Natural killer cell (primary cell): Measurements from ENCODE around the gene CDH23. TPM values are rescaled to one million over a fixed set of nuclear protein-coding genes. Genes with fewer than 3 reads are reported as not detected.

Source experiments
- ATAC-seq, 3 donors: fragments of 150-1000 bp in 2 of 3; fragments of 200-7000 bp in 1 of 3; cut with Tn5 transposase; 1 replicate in 1 of 3; 2 replicates in 2 of 3; pipeline ENCODE4 v1.10.0; 2021; ENCODE audit warnings: mild to moderate bottlenecking in 2 of 3, moderate library complexity in 2 of 3
- DNase-seq, 2 donors: peaks; one replicate each; pipeline versions ENCODE4 v3.0.0 to v3.0.0-alpha.2; 2013 to 2021; ENCODE audit warnings: mixed read lengths in 1 of 2
- H3K27ac ChIP-seq: one replicate; pipeline ENCODE4 v1.5.1; 2013; ENCODE audit warnings: mild to moderate bottlenecking, low read length
- H3K27me3 ChIP-seq: one replicate; pipeline ENCODE4 v1.6.1; 2013; ENCODE audit warnings: low read length; ENCODE audit not compliant: control insufficient read depth, insufficient read depth
- H3K36me3 ChIP-seq: one replicate; pipeline ENCODE4 v1.6.1; 2013; ENCODE audit warnings: low read length; ENCODE audit not compliant: control insufficient read depth, insufficient read depth
- H3K4me1 ChIP-seq: one replicate; pipeline ENCODE4 v1.6.1; 2013; ENCODE audit warnings: low read length; ENCODE audit not compliant: control insufficient read depth, insufficient read depth
- H3K4me3 ChIP-seq: one replicate; pipeline ENCODE4 v1.5.1; 2013; ENCODE audit warnings: low read length
- H3K9me3 ChIP-seq: one replicate; pipeline ENCODE4 v1.6.1; 2013; ENCODE audit warnings: low read length; ENCODE audit not compliant: control insufficient read depth, insufficient read depth
- H3K27ac Mint-ChIP-seq, 2 donors: one replicate each; pipeline ENCODE4 v1.8.0; 2022; ENCODE audit warnings: mild to moderate bottlenecking in 2 of 2, mixed read lengths in 2 of 2, moderate library complexity in 1 of 2
- H3K27me3 Mint-ChIP-seq, 2 donors: one replicate each; pipeline ENCODE4 v1.8.0; 2022; ENCODE audit warnings: low read depth in 2 of 2, mixed read lengths in 2 of 2
- H3K36me3 Mint-ChIP-seq: one replicate; pipeline ENCODE4 v1.8.0; 2022; ENCODE audit warnings: mixed read lengths
- H3K4me1 Mint-ChIP-seq, 2 donors: one replicate each; pipeline ENCODE4 v1.8.0; 2022; ENCODE audit warnings: mixed read lengths in 2 of 2
- H3K4me3 Mint-ChIP-seq: one replicate; pipeline ENCODE4 v1.8.0; 2022; ENCODE audit warnings: mild to moderate bottlenecking, moderate library complexity, mixed read lengths
- H3K9me3 Mint-ChIP-seq, 2 donors: one replicate each; pipeline ENCODE4 v1.8.0; 2022; ENCODE audit warnings: mixed read lengths in 2 of 2
- CTCF ChIP-seq: fragments of 200-600 bp; IDR thresholded peaks from one replicate; pipeline ENCODE4 v1.8.0; 2022; ENCODE audit warnings: antibody characterized with exemption
- WGBS: methylation state at CpG from one replicate; pipeline ENCODE4 v1.1.7; 2013; ENCODE audit warnings: missing lambda C conversion rate; ENCODE audit not compliant: insufficient coverage; 5-methylcytosine and 5-hydroxymethylcytosine counted together
- intact Hi-C: fragments of 100-400 bp; cut with micrococcal nuclease; formaldehyde crosslinking; loops from one replicate; pipeline ENCODE4 v1.14.2; 2022
- total RNA-seq, 4 donors: library from RNA; stranded (reverse); fragments of 120-200 nt in 1 of 4; gene quantifications; one replicate each; pipeline versions ENCODE4 v1.2.3 to v1.2.4, GENCODE V29; 2013 to 2022

CDH23 gene
- total RNA-seq, 3 donors from 2014 or later (not counting 1 experiment from before 2014, with no cell fraction given) = 1.2 to 6.0 (median 4.3) TPM

GRCh38 chr10:71569775-71570588 is 173.3 kb downstream of the CDH23 start:
- intact Hi-C loops = loop anchor here (1.0 kb wide), 3 partner anchors 186 to 256 kb away; partner anchors contain the start of gene SLC29A3
- Mint-ChIP-seq H3K27ac (no peak overlapping the region), H3K36me3 (no peaks in the 10 kb centered on the region), H3K9me3 (no peaks in the 10 kb centered on the region), H3K27me3 (no peaks in the 10 kb centered on the region), H3K4me3 (no peak overlapping the region), H3K4me1 (no peaks in the 10 kb centered on the region)
- H3K27ac ChIP-seq = no peak overlapping the region
- DNase-seq = peak; percentile 69 to 82
- H3K36me3 ChIP-seq = no peaks in the 10 kb centered on the region
- ATAC-seq = peak; percentile 58 to 75 (median 66)
- no peaks in the 10 kb centered on the region for H3K27me3 ChIP-seq
- 58% methylated on average over 6 of the region's 6 CpGs for WGBS
- no peaks in the 10 kb centered on the region for H3K9me3 ChIP-seq
- no peak overlapping the region for H3K4me3 ChIP-seq
- TF ChIP-seq CTCF = peak; percentile 77
- no peaks in the 10 kb centered on the region for H3K4me1 ChIP-seq

DNA sequence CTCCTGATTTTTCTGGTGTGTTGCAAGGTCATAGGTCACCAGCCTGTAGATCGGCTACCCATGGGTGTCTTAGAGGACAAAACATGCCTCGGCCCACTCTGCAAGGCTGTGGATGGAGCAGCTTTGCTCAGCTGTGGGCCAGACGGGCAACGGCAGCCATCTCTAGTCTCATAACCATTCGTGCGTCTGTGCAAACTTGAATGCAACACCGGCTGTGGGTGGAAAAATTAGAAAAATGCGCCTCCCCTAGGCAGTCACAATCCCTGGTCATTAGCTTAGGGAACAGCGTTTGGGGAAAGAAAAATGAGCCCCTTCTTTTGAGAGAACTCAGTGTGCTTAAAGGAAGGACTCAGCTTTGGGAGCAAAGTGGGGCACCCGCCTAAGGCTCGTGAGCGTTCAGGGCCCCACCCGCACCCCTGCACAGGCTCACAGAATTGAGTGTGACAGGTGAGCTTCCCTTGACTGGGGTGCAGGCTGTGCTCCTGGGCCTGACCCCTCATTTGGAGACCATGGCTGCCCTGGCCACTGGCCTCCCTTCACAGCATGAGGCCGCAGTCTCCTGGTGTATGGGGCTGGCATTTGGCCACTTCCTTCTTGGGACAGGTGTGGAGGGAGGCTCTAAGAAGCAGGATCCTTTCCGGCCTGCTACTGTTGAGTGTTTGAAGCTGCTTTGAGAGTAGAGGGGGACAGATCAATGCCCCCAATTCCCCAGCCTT is 174.9 kb downstream of the CDH23 start:
- ATAC-seq (no peak), DNase-seq (no peak)
- no peaks in the 10 kb centered on the region for H3K4me1 Mint-ChIP-seq
- no peaks in the 10 kb centered on the region for H3K27me3 Mint-ChIP-seq
- Histone ChIP-seq H3K36me3 (no peaks in the 10 kb centered on the region), H3K4me3 (no peak overlapping the region), H3K27me3 (no peaks in the 10 kb centered on the region), H3K9me3 (no peaks in the 10 kb centered on the region), H3K4me1 (no peaks in the 10 kb centered on the region), H3K27ac (no peak overlapping the region)
- intact Hi-C loops = no loop called here
- H3K36me3 Mint-ChIP-seq = no peaks in the 10 kb centered on the region
- TF ChIP-seq CTCF = no peak
- no peak overlapping the region for H3K27ac Mint-ChIP-seq
- H3K9me3 Mint-ChIP-seq = no peaks in the 10 kb centered on the region
- WGBS = 87% methylated on average over 15 of the region's 15 CpGs
- no peak overlapping the region for H3K4me3 Mint-ChIP-seq

DNA sequence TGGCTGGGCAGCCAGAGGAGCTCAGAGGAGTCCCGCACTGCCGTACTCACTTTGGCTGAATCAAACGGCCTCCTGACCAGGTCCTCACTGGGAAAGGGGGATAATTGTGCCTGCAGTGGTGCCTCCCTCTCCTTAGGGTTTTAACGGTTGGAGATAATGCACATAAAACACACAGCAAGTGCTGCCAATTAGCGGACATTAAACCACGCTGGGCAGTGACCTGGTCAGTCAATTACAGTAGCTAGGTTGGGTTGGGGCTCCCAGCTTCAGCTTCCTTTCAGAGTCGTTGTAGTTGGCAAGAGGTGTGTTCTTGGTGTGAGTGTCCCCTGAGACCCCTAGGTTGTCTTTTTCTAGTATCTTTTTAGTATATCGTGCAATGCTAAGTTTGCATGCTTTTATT is 176.2 kb downstream of the CDH23 start:
- no peak overlapping the region for H3K27ac Mint-ChIP-seq
- intact Hi-C loops = no loop called here

More for the DNA sequence above, 176.2 kb downstream of the CDH23 start:
- no peak overlapping the region for H3K27ac ChIP-seq
- no peaks in the 10 kb centered on the region for H3K36me3 ChIP-seq
- ATAC-seq (no peak), DNase-seq (no peak)
- no peak overlapping the region for H3K4me3 ChIP-seq
- TF ChIP-seq CTCF = no peak
- H3K27me3 ChIP-seq = no peaks in the 10 kb centered on the region
- no peaks in the 10 kb centered on the region for H3K4me1 ChIP-seq
- 84% methylated on average over 8 of the region's 8 CpGs for WGBS
- Mint-ChIP-seq H3K27me3 (no peaks in the 10 kb centered on the region), H3K36me3 (no peaks in the 10 kb centered on the region), H3K4me1 (no peaks in the 10 kb centered on the region), H3K9me3 (no peaks in the 10 kb centered on the region), H3K4me3 (no peak overlapping the region)
- H3K9me3 ChIP-seq = no peaks in the 10 kb centered on the region
